GM12878 (cell line): Measurements from ENCODE around the gene PPDPF. TPM values are rescaled to one million over a fixed set of nuclear protein-coding genes. Genes with fewer than 3 reads are reported as not detected.

ENCODE experiments used
- EGR1 ChIP-seq, 2 experiments: IDR thresholded peaks; 1 replicate in 1 of 2; 2 replicates in 1 of 2; pipeline ENCODE4 v1.6.1; 2011 to 2012; ENCODE audit warnings: low read depth in 2 of 2, low read length in 2 of 2, borderline replicate concordance in 1 of 2, mild to moderate bottlenecking in 1 of 2, moderate library complexity in 1 of 2
- HSF1 ChIP-seq: fragments of 150-350 bp; IDR thresholded peaks from 2 replicates; pipeline ENCODE4 v1.6.1; 2014; ENCODE audit warnings: mild to moderate bottlenecking, low read depth, low read length
- KDM1A ChIP-seq: fragments of 200-600 bp; sonication (generic); IDR thresholded peaks from 2 replicates; pipeline ENCODE4 v1.6.1; 2016; ENCODE audit warnings: borderline replicate concordance
- NRF1 ChIP-seq: conservative IDR thresholded peaks from 2 replicates; pipeline ENCODE4 v1.6.1; 2011; ENCODE audit warnings: mild to moderate bottlenecking, low read depth, low read length, improper control_type of control experiment
- PAX5 ChIP-seq: IDR thresholded peaks from 2 replicates; pipeline ENCODE4 v1.6.1; 2011; ENCODE audit warnings: low read depth, low read length, borderline replicate concordance
- POLR2AphosphoS2 ChIP-seq: IDR thresholded peaks from 2 replicates; pipeline ENCODE4 v1.6.1; 2011; ENCODE audit warnings: low read depth, mild to moderate bottlenecking, low read length, improper control_type of control experiment, moderate library complexity
- PRDM15 ChIP-seq: fragments of 450-650 bp; formaldehyde crosslinking; IDR thresholded peaks from 2 replicates; pipeline ENCODE4 v1.4.0; 2020; ENCODE audit warnings: mild to moderate bottlenecking, moderate library complexity
- SREBF2 ChIP-seq: IDR thresholded peaks from 2 replicates; pipeline ENCODE4 v1.6.1; 2012; ENCODE audit warnings: mild to moderate bottlenecking, low read length
- SRF ChIP-seq, 2 experiments: IDR thresholded peaks; 2 replicates each; pipeline ENCODE4 v1.6.1; 2011; ENCODE audit warnings: low read depth in 2 of 2, low read length in 2 of 2, mild to moderate bottlenecking in 1 of 2, moderate library complexity in 1 of 2
- STAT1 ChIP-seq: fragments of 450-650 bp; conservative IDR thresholded peaks from 2 replicates; pipeline ENCODE4 v1.6.1; 2014; ENCODE audit warnings: antibody characterized with exemption, mild to moderate bottlenecking
- WRNIP1 ChIP-seq: IDR thresholded peaks from 2 replicates; pipeline ENCODE4 v1.6.1; 2011; ENCODE audit warnings: low read depth, low read length, improper control_type of control experiment, borderline replicate concordance
- ZZZ3 ChIP-seq: IDR thresholded peaks from 2 replicates; pipeline ENCODE4 v1.6.1; 2011; ENCODE audit warnings: low read depth; ENCODE audit not compliant: control insufficient read depth, insufficient read length
- polyA plus RNA-seq, 11 experiments: library from polyadenylated mRNA; depleted of rRNA in 4 of 11; unstranded in 6 of 11; stranded (reverse) in 5 of 11; fragments of >200 nt; fragmentation: Nextera tagmentation in 4 of 11; fragmentation: Illumina TruSeq in 1 of 11; extraction: Ambion mirVana in 4 of 11; extraction: Trizol in 1 of 11; gene quantifications; 1 replicate in 1 of 11; 2 replicates in 10 of 11; pipeline versions ENCODE4 v1.2.1 to v1.2.3, GENCODE V29; 2011 to 2016; ENCODE audit warnings: inconsistent platforms in 2 of 11, missing spikeins in 2 of 11, low read depth in 1 of 11
- total RNA-seq, 4 experiments: library from RNA; depleted of rRNA in 3 of 4; stranded (reverse); fragments of >200 nt in 3 of 4; fragmentation: Illumina TruSeq in 1 of 4; extraction: Trizol in 1 of 4; gene quantifications; 2 replicates each; pipeline versions ENCODE4 v1.2.1 to v1.2.3, GENCODE V29; 2013 to 2021
- TF ChIP-seq, protein P1 (sequence below): fragments of 450-650 bp; IDR thresholded peaks from 2 replicates; pipeline ENCODE4 v1.6.1; 2017; ENCODE audit warnings: mild to moderate bottlenecking, moderate library complexity
- TF ChIP-seq, protein P2 (sequence below): IDR thresholded peaks from 2 replicates; pipeline ENCODE4 v1.6.1; 2011; ENCODE audit warnings: low read depth, low read length, improper control_type of control experiment, borderline replicate concordance
- TF ChIP-seq, protein P3 (sequence below): IDR thresholded peaks from 2 replicates; pipeline ENCODE4 v1.6.1; 2011; ENCODE audit warnings: borderline replicate concordance, low read depth, mild to moderate bottlenecking, moderate library complexity, mixed read lengths, low read length; ENCODE audit not compliant: insufficient read depth; ENCODE audit errors: extremely low read length

The PPDPF gene
- total and polyA plus RNA-seq, 10 of the 15 experiments (the other 5 are each of a cell fraction or from before 2014, with no cell fraction given) = 0.32 to 154 (median 22.8) TPM

DNA sequence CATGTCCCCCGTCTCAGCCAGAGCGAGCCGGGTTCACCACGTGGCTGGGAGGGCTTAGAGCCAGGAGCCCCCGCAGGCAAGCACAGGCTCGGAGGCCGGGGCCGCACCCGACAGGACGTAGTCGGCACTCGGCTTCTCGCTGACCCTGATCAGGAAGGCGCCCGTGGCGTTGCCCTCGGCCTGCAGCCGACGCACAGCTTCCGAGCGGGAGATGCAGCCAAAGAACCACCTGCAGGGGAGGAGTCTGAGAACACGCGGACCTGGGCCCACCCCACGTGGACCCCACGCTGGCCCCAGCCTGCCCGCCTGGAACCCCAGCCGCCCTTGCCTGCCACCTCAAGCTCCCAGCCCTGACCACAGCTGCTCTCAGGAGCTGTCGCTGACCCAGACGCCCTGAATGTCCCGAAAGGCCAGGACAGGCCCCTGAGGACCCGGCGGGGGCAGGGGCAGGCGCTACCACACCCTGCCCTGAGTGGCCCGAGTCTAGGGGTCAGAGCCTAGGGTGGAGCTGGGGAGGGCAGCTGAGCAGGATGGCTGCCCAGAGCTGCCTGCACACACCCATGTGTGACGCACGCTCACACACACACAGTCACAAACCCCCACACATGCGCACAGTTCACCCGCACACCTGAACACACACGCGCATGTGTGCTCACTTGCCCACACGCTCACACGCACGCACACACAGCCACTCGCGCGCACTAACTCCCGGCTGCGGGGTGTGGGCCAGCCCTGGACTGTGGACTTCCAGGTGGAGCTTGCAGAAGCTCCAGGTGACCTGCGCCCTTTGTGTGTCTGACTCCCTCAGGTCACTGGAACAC is 14.5 kb downstream of the PPDPF start (continued):
- TF ChIP-seq, protein P1, sequence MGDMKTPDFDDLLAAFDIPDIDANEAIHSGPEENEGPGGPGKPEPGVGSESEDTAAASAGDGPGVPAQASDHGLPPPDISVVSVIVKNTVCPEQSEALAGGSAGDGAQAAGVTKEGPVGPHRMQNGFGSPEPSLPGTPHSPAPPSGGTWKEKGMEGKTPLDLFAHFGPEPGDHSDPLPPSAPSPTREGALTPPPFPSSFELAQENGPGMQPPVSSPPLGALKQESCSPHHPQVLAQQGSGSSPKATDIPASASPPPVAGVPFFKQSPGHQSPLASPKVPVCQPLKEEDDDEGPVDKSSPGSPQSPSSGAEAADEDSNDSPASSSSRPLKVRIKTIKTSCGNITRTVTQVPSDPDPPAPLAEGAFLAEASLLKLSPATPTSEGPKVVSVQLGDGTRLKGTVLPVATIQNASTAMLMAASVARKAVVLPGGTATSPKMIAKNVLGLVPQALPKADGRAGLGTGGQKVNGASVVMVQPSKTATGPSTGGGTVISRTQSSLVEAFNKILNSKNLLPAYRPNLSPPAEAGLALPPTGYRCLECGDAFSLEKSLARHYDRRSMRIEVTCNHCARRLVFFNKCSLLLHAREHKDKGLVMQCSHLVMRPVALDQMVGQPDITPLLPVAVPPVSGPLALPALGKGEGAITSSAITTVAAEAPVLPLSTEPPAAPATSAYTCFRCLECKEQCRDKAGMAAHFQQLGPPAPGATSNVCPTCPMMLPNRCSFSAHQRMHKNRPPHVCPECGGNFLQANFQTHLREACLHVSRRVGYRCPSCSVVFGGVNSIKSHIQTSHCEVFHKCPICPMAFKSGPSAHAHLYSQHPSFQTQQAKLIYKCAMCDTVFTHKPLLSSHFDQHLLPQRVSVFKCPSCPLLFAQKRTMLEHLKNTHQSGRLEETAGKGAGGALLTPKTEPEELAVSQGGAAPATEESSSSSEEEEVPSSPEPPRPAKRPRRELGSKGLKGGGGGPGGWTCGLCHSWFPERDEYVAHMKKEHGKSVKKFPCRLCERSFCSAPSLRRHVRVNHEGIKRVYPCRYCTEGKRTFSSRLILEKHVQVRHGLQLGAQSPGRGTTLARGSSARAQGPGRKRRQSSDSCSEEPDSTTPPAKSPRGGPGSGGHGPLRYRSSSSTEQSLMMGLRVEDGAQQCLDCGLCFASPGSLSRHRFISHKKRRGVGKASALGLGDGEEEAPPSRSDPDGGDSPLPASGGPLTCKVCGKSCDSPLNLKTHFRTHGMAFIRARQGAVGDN = no peak
- TF ChIP-seq SRF (IDR thresholded peaks at IDR 0.05; ENCODE audit: low read depth in 2 of 2, low read length in 2 of 2) = no peak
- TF ChIP-seq HSF1 = no peak
- TF ChIP-seq WRNIP1 = no peak
- TF ChIP-seq EGR1 (IDR thresholded peaks at IDR 0.05; ENCODE audit: borderline replicate concordance in 1 of 2, low read depth in 2 of 2, low read length in 2 of 2) = no peak
- TF ChIP-seq NRF1 = no peak
- no peak for TF ChIP-seq POLR2AphosphoS2
- TF ChIP-seq PAX5 = no peak
- TF ChIP-seq, protein P2, sequence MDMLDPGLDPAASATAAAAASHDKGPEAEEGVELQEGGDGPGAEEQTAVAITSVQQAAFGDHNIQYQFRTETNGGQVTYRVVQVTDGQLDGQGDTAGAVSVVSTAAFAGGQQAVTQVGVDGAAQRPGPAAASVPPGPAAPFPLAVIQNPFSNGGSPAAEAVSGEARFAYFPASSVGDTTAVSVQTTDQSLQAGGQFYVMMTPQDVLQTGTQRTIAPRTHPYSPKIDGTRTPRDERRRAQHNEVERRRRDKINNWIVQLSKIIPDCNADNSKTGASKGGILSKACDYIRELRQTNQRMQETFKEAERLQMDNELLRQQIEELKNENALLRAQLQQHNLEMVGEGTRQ = no peak
- TF ChIP-seq KDM1A = no peak
- TF ChIP-seq STAT1 = no peak
- no peak for TF ChIP-seq PRDM15 (CRISPR knock-in tag)
- no peak for TF ChIP-seq ZZZ3
- no peak for TF ChIP-seq SREBF2
- TF ChIP-seq, protein P3, sequence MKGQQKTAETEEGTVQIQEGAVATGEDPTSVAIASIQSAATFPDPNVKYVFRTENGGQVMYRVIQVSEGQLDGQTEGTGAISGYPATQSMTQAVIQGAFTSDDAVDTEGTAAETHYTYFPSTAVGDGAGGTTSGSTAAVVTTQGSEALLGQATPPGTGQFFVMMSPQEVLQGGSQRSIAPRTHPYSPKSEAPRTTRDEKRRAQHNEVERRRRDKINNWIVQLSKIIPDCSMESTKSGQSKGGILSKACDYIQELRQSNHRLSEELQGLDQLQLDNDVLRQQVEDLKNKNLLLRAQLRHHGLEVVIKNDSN = no peak
